Small intestine (tissue), 7 donors: ENCODE data around the gene FOXC2. TPM values are rescaled to one million over a fixed set of nuclear protein-coding genes. Genes with fewer than 3 reads are reported as not detected.

Experiments used
- DNase-seq, 2 donors: peaks; one replicate each; pipeline versions ENCODE4 v3.0.0 to v3.0.0-alpha.2; 2013
- FAIRE-seq: peaks from 2 replicates; lab custom pipeline; 2012; peaks lifted over from hg19 to GRCh38; lab: Jason Lieb, UNC
- H3K27ac ChIP-seq, 3 donors: one replicate each; pipeline ENCODE4 v1.5.1; 2013; ENCODE audit warnings: low read length in 2 of 3, mild to moderate bottlenecking in 2 of 3, control low read depth in 1 of 3, inconsistent platforms in 1 of 3, low read depth in 1 of 3, moderate library complexity in 1 of 3
- H3K27me3 ChIP-seq, 3 donors: one replicate each; pipeline ENCODE4 v1.6.1; 2013; ENCODE audit warnings: low read length in 3 of 3, inconsistent platforms in 1 of 3; ENCODE audit not compliant: control insufficient read depth in 3 of 3, insufficient read depth in 3 of 3
- H3K36me3 ChIP-seq, 3 donors: one replicate each; pipeline ENCODE4 v1.6.1; 2013; ENCODE audit warnings: low read length in 3 of 3, inconsistent platforms in 1 of 3, low read depth in 1 of 3, mild to moderate bottlenecking in 1 of 3, moderate library complexity in 1 of 3; ENCODE audit not compliant: control insufficient read depth in 3 of 3, insufficient read depth in 2 of 3
- H3K4me1 ChIP-seq, 3 donors: one replicate each; pipeline ENCODE4 v1.6.1; 2013; ENCODE audit warnings: low read length in 2 of 3, inconsistent platforms in 1 of 3, low read depth in 1 of 3, mild to moderate bottlenecking in 1 of 3, moderate library complexity in 1 of 3; ENCODE audit not compliant: control insufficient read depth in 3 of 3, insufficient read depth in 2 of 3
- H3K4me3 ChIP-seq, 3 donors: one replicate each; pipeline ENCODE4 v1.5.1; 2013; ENCODE audit warnings: low read length in 3 of 3, control low read depth in 1 of 3, inconsistent platforms in 1 of 3, low read depth in 1 of 3, mild to moderate bottlenecking in 1 of 3, moderate library complexity in 1 of 3
- H3K9me3 ChIP-seq, 2 donors: one replicate each; pipeline ENCODE4 v1.6.1; 2013; ENCODE audit warnings: low read depth in 1 of 2, low read length in 1 of 2; ENCODE audit not compliant: control insufficient read depth in 2 of 2, insufficient read depth in 1 of 2
- WGBS, 3 donors: extraction: QIAGEN DNeasy Blood & Tissue Kit; methylation state at CpG; one replicate each; pipeline ENCODE4 v1.1.7; 2013; 5-methylcytosine and 5-hydroxymethylcytosine counted together
- polyA plus RNA-seq, 4 donors: library from polyadenylated mRNA; stranded (reverse) in 3 of 4; unstranded in 1 of 4; fragments of 200-250 nt in 3 of 4; fragments of 120-200 nt in 1 of 4; gene quantifications; one replicate each; pipeline versions ENCODE4 v1.2.1 to v1.2.3, GENCODE V29; 2013
- donor health status: healthy with polysubstance abuse.
- donor health status: control.
- donor health status: control.
- donor health status: Bipolar disorder and iron deficiency.
- donor health status: healthy.

Gene FOXC2
- polyA plus RNA-seq, 4 donors: 0.13 to 0.97 TPM; not detected in 2

- H3K9me3 ChIP-seq: no peaks in the 10 kb centered on the region
- no peak overlapping the region for H3K27ac ChIP-seq
- DNase-seq: peak in 1 of 2 donors; percentile 12
- no peaks in the 10 kb centered on the region for H3K4me1 ChIP-seq
- H3K4me3 ChIP-seq: no peak overlapping the region
- WGBS, 3 donors: 59 to 74% (median 69%) methylated on average over 7 of the region's 7 CpGs
- no peak for FAIRE-seq
- no peaks in the 10 kb centered on the region for H3K36me3 ChIP-seq
- no peaks in the 10 kb centered on the region for H3K27me3 ChIP-seq
Measured at GRCh38 chr16:86611525-86611855, 44.9 kb downstream of the FOXC2 start.

- FAIRE-seq (no peak), DNase-seq (no peak)
- Histone ChIP-seq H3K9me3 (no peaks in the 10 kb centered on the region), H3K27ac (no peak overlapping the region), H3K27me3 (no peaks in the 10 kb centered on the region), H3K4me3 (no peak overlapping the region), H3K4me1 (no peaks in the 10 kb centered on the region), H3K36me3 (no peaks in the 10 kb centered on the region)
- WGBS, 3 donors: 70 to 75% (median 72%) methylated on average over 3 of the region's 3 CpGs
Measured at GRCh38 chr16:86611941-86612340, 45.3 kb downstream of the FOXC2 start.

- FAIRE-seq: no peak
- 40 to 68% (median 45%) methylated on average over 5 of the region's 5 CpGs for WGBS, 3 donors
- DNase-seq: no peak
- Histone ChIP-seq H3K9me3 (no peaks in the 10 kb centered on the region), H3K36me3 (no peaks in the 10 kb centered on the region), H3K4me1 (no peaks in the 10 kb centered on the region), H3K27ac (no peak overlapping the region), H3K27me3 (no peaks in the 10 kb centered on the region), H3K4me3 (no peak overlapping the region)
Measured at GRCh38 chr16:86614699-86615098, 48.1 kb downstream of the FOXC2 start.

- no peaks in the 10 kb centered on the region for H3K27me3 ChIP-seq
- WGBS, 3 donors: 66 to 78% (median 67%) methylated on average over 5 of the region's 5 CpGs
- no peak for FAIRE-seq
Measured at GRCh38 chr16:86616906-86617305, 50.3 kb downstream of the FOXC2 start.

GRCh38 chr16:86618431-86619238, 52.0 kb downstream of the FOXC2 start:
- H3K27me3 ChIP-seq: peaks cover 0 to 2% (median 0%) of the 10 kb centered on the region in 3 donors
- H3K9me3 ChIP-seq: peaks cover 0 to 4% of the 10 kb centered on the region in 2 donors
- FAIRE-seq (no peak), DNase-seq (peak in 1 of 2 donors; percentile 8)
- H3K4me1 ChIP-seq: no peaks in the 10 kb centered on the region
- 66 to 72% (median 71%) methylated on average over 16 of the region's 16 CpGs for WGBS, 3 donors
- H3K4me3 ChIP-seq: no peak overlapping the region
- no peak overlapping the region for H3K27ac ChIP-seq
- no peaks in the 10 kb centered on the region for H3K36me3 ChIP-seq

More at GRCh38 chr16:86616906-86617305, 50.3 kb downstream of the FOXC2 start:
- Histone ChIP-seq H3K27ac (no peak overlapping the region), H3K4me1 (no peaks in the 10 kb centered on the region), H3K9me3 (peaks cover 0 to 4% of the 10 kb centered on the region in 2 donors), H3K36me3 (no peaks in the 10 kb centered on the region), H3K4me3 (no peak overlapping the region)
- DNase-seq: no peak

Other genes starting within 250 kb of the FOXC2 start
- gene FOXF1, start 56.3 kb upstream of the FOXC2 start, polyA plus RNA-seq: 10 to 100 TPM in 1 of 4 donors, 1 to 10 TPM in 2, not detected in 1; 4.6 to 17.4 (median 7.2) TPM
- gene MTHFSD, start 11.6 kb upstream of the FOXC2 start, polyA plus RNA-seq: 10 to 100 TPM in 2 of 4 donors, 1 to 10 TPM in 2; 7.6 to 22.2 (median 14.5) TPM
- 1 to 10 TPM in 3 of 4 donors, under 1 TPM in 1; 0.22 to 6.3 (median 1.5) TPM for gene FOXL1, start 11.7 kb downstream of the FOXC2 start, polyA plus RNA-seq